OCI-LY1 (cell line): ENCODE results near the gene VAV3.

Experiments used
- CTCF ChIP-seq: fragments of 200-600 bp; sonication (generic), shearing (Covaris generic); IDR thresholded peaks from 2 replicates; pipeline ENCODE4 v1.5.1; 2017; ENCODE audit warnings: mild to moderate bottlenecking, antibody characterized with exemption, low read length, moderate library complexity, mixed read lengths
- EZH2 ChIP-seq: fragments of 200-600 bp; sonication (generic), shearing (Covaris generic); IDR thresholded peaks from 2 replicates; pipeline ENCODE4 v1.8.0; 2017; ENCODE audit warnings: borderline replicate concordance, mixed run types, mild to moderate bottlenecking, antibody characterized with exemption, low read length, moderate library complexity, mixed read lengths

DNA sequence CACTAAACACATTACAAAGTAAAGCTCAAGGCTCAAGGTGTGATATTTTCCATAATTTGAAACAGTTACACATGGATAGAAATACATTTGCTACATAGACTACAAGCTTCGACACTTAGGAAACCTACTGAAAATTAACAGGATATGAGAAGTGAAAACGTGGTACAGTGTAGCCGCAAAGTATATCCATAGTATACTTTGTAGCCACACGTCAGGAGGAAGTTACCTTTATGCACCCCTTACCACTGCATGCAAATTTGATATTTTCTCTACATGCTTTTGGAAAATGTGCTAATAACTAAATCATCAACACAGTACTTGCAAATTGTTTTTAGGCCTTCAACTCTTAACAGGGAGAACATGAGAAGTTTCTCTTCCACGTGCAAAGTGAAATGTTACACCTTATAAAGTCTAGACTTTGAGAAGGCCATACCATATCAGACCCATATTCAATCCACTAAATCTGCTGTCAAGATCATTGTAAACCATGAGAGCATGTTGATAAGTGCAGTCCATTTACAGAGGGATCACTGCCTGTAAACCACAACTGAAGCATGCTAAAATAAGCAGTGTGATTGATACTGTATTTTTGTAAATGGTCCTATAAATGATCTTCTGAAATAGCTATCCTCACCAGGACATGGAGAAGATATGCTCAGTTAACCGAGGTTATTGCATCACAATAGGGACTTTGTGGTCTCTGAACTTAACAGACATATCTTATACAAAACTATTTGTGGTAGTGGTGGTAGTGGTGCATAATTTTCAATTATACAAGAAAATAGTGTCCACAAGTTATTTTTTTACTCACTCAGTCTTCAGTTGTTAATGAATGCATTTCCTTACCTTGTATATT lies 64.7 kb downstream of the VAV3 start:
- no peak for TF ChIP-seq CTCF
- no peak for TF ChIP-seq EZH2
